IPS-20b (cell line): ENCODE measurements around the gene ATAD5.
"Not testable (repeated sequence)": the region's sequence is repeated elsewhere in the genome, so short reads cannot be mapped to it uniquely, and the experiment has no call there.

Experiments used
- H3K27ac ChIP-seq: one replicate; pipeline ENCODE4 v1.5.1; 2013; ENCODE audit warnings: low read length
- H3K27me3 ChIP-seq: 2 replicates; pipeline ENCODE4 v1.6.1; 2013; ENCODE audit warnings: mild to moderate bottlenecking, low read length, inconsistent platforms; ENCODE audit not compliant: insufficient read depth
- H3K36me3 ChIP-seq: 2 replicates; pipeline ENCODE4 v1.6.1; 2013; ENCODE audit warnings: low read depth, mild to moderate bottlenecking, inconsistent platforms, low read length, moderate library complexity; ENCODE audit not compliant: insufficient read depth
- H3K4me1 ChIP-seq: 2 replicates; pipeline ENCODE4 v1.6.1; 2013; ENCODE audit warnings: mild to moderate bottlenecking, control low read depth, inconsistent platforms, low read length, moderate library complexity; ENCODE audit not compliant: insufficient read depth
- H3K4me3 ChIP-seq: 2 replicates; pipeline ENCODE4 v1.5.1; 2013; ENCODE audit warnings: mild to moderate bottlenecking, low read length, inconsistent platforms
- H3K9ac ChIP-seq: 2 replicates; pipeline ENCODE4 v1.6.1; 2013; ENCODE audit warnings: low read depth, mild to moderate bottlenecking, inconsistent platforms, low read length, moderate library complexity
- H3K9me3 ChIP-seq: 2 replicates; pipeline ENCODE4 v1.6.1; 2013; ENCODE audit warnings: mild to moderate bottlenecking, low read depth, low read length, inconsistent platforms; ENCODE audit not compliant: insufficient read depth

Gene ATAD5

GRCh38 chr17:30808785-30809286 lies 22.9 kb upstream of the ATAD5 start:
- Histone ChIP-seq H3K9me3 (no peaks in the 10 kb centered on the region), H3K27me3 (no peaks in the 10 kb centered on the region), H3K27ac (no peak overlapping the region), H3K4me1 (peaks cover 7% of the 10 kb centered on the region), H3K9ac (no peak overlapping the region), H3K4me3 (no peak overlapping the region), H3K36me3 (peaks cover 6% of the 10 kb centered on the region)

- H3K4me3 ChIP-seq, result no peak overlapping the region
- no peaks in the 10 kb centered on the region for H3K27me3 ChIP-seq
- peaks cover 7% of the 10 kb centered on the region for H3K4me1 ChIP-seq
- no peaks in the 10 kb centered on the region for H3K9me3 ChIP-seq
- H3K27ac ChIP-seq, result no peak overlapping the region
- no peak overlapping the region for H3K9ac ChIP-seq
- H3K36me3 ChIP-seq, result no peaks in the 10 kb centered on the region; the same call in 1 of the 2 replicates
Observed at GRCh38 chr17:30809867-30810266, 21.9 kb upstream of the ATAD5 start.

- Histone ChIP-seq H3K4me1 (no peaks in the 10 kb centered on the region), H3K27me3 (no peaks in the 10 kb centered on the region), H3K36me3 (peaks cover 4% of the 10 kb centered on the region; the same call in 1 of the 2 replicates), H3K9ac (no peak overlapping the region), H3K9me3 (no peaks in the 10 kb centered on the region), H3K27ac (no peak overlapping the region), H3K4me3 (no peak overlapping the region)
Observed at GRCh38 chr17:30812218-30813177, 19.3 kb upstream of the ATAD5 start.

- H3K4me3 ChIP-seq, H3K9ac ChIP-seq, H3K27me3 ChIP-seq, H3K9me3 ChIP-seq, H3K36me3 ChIP-seq, H3K4me1 ChIP-seq, H3K27ac ChIP-seq: not testable (repeated sequence)
Observed at GRCh38 chr17:30814236-30814635, 17.5 kb upstream of the ATAD5 start.

- H3K9ac ChIP-seq, result not testable (repeated sequence)
Observed at GRCh38 chr17:30814860-30815259, 16.9 kb upstream of the ATAD5 start.

GRCh38 chr17:30816165-30816564 lies 15.6 kb upstream of the ATAD5 start:
- H3K4me1 ChIP-seq, result no peaks in the 10 kb centered on the region
- no peaks in the 10 kb centered on the region for H3K27me3 ChIP-seq
- H3K4me3 ChIP-seq, result no peak overlapping the region
- no peak overlapping the region for H3K9ac ChIP-seq
- H3K9me3 ChIP-seq, result no peaks in the 10 kb centered on the region
- H3K36me3 ChIP-seq, result 0 out of 2 replicates have a peak, but pooled peaks cover 7% of the 10 kb centered on the region
- H3K27ac ChIP-seq, result no peak overlapping the region

More at GRCh38 chr17:30814860-30815259, 16.9 kb upstream of the ATAD5 start:
- H3K36me3 ChIP-seq, H3K4me1 ChIP-seq, H3K27me3 ChIP-seq, H3K4me3 ChIP-seq, H3K9me3 ChIP-seq, H3K27ac ChIP-seq: not testable (repeated sequence)

GRCh38 chr17:30819971-30820705 lies 11.6 kb upstream of the ATAD5 start:
- Histone ChIP-seq H3K27ac (no peak overlapping the region), H3K4me3 (no peak overlapping the region), H3K9ac (no peak overlapping the region), H3K27me3 (no peaks in the 10 kb centered on the region), H3K4me1 (no peaks in the 10 kb centered on the region), H3K9me3 (no peaks in the 10 kb centered on the region), H3K36me3 (0 out of 2 replicates have a peak, but pooled peaks cover 7% of the 10 kb centered on the region)

- Histone ChIP-seq H3K27ac (no peak overlapping the region), H3K4me3 (peak overlapping the region; percentile 31; the same call in 1 of the 2 replicates), H3K36me3 (0 out of 2 replicates have a peak, but pooled peaks cover 3% of the 10 kb centered on the region), H3K9me3 (no peaks in the 10 kb centered on the region), H3K9ac (no peak overlapping the region), H3K27me3 (no peaks in the 10 kb centered on the region), H3K4me1 (no peaks in the 10 kb centered on the region)
Observed at GRCh38 chr17:30821871-30822723, 9.7 kb upstream of the ATAD5 start.

- not testable (repeated sequence) for H3K27ac ChIP-seq
Observed at GRCh38 chr17:30822919-30823318, 8.8 kb upstream of the ATAD5 start.

GRCh38 chr17:30823421-30823820 lies 8.3 kb upstream of the ATAD5 start:
- H3K9ac ChIP-seq, result peak overlapping the region; percentile 97; the same call in 1 of the 2 replicates
- no peaks in the 10 kb centered on the region for H3K9me3 ChIP-seq
- H3K36me3 ChIP-seq, result 0 out of 2 replicates have a peak, but pooled peaks cover 3% of the 10 kb centered on the region
- H3K27me3 ChIP-seq, result no peaks in the 10 kb centered on the region
- no peak overlapping the region for H3K27ac ChIP-seq
- peak overlapping the region; percentile 94 for H3K4me3 ChIP-seq
- no peaks in the 10 kb centered on the region for H3K4me1 ChIP-seq

More at GRCh38 chr17:30822919-30823318, 8.8 kb upstream of the ATAD5 start:
- H3K4me3 ChIP-seq, H3K27me3 ChIP-seq, H3K4me1 ChIP-seq, H3K9ac ChIP-seq, H3K36me3 ChIP-seq, H3K9me3 ChIP-seq: not testable (repeated sequence)

- peak overlapping the region; percentile 94 for H3K4me3 ChIP-seq
- H3K9me3 ChIP-seq, result no peaks in the 10 kb centered on the region
- peak overlapping the region; percentile 68 for H3K27ac ChIP-seq
- H3K4me1 ChIP-seq, result no peaks in the 10 kb centered on the region
- peak overlapping the region; percentile 97 for H3K9ac ChIP-seq
- no peaks in the 10 kb centered on the region for H3K27me3 ChIP-seq
- H3K36me3 ChIP-seq, result 0 out of 2 replicates have a peak, but pooled peaks cover 2% of the 10 kb centered on the region
Observed at GRCh38 chr17:30824002-30824355, 7.8 kb upstream of the ATAD5 start.
